Occipital lobe (tissue), 2 donors: ENCODE measurements around the gene IRF3. TPM values are rescaled to one million over a fixed set of nuclear protein-coding genes. Genes with fewer than 3 reads are reported as not detected.
A peak's percentile ranks its signal among the peaks of the same experiment; 100 is the strongest.

ENCODE experiments used
- DNase-seq: peaks from one replicate; lab custom pipeline; 2025; lab: John Stamatoyannopoulos, UW
- total RNA-seq: library from RNA; depleted of rRNA; stranded (reverse); fragments of >200 nt; gene quantifications from one replicate; pipeline ENCODE4 v1.2.3, GENCODE V29; 2014

Gene IRF3
- 8.1 TPM for total RNA-seq

GRCh38 chr19:49665351-49666119 is at the start of gene IRF3, which contains the start of gene BCL2L12:
Gene IRF3, minus strand, starts transcription at chr19:49665857. Its CDS starts 1,019 bp downstream, at chr19:49664838.
Gene BCL2L12, plus strand, starts transcription at chr19:49665933. Its CDS starts 760 bp downstream, at chr19:49666693.
- DNase-seq: peak; percentile 92

GRCh38 chr19:49713236-49713845 is 47.7 kb upstream of the IRF3 start:
- no peak for DNase-seq

- peak; percentile 14 for DNase-seq
These were observed 46.8 kb upstream of the IRF3 start for GRCh38 chr19:49712397-49712859.

GRCh38 chr19:49710372-49710951 is 44.8 kb upstream of the IRF3 start:
- no peak for DNase-seq

- no peak for DNase-seq
These were observed 40.3 kb upstream of the IRF3 start for GRCh38 chr19:49705919-49706318.

- no peak for DNase-seq
These were observed 39.4 kb upstream of the IRF3 start for GRCh38 chr19:49704888-49705642.

GRCh38 chr19:49701271-49701786 is 35.7 kb upstream of the IRF3 start:
- DNase-seq: no peak

GRCh38 chr19:49700563-49700962 is 34.9 kb upstream of the IRF3 start:
- DNase-seq: no peak

- DNase-seq: no peak
These were observed 33.7 kb upstream of the IRF3 start for GRCh38 chr19:49699364-49699763.

- DNase-seq: no peak
These were observed 31.2 kb upstream of the IRF3 start for GRCh38 chr19:49696865-49697264.

GRCh38 chr19:49696115-49696514 is 30.5 kb upstream of the IRF3 start:
- no peak for DNase-seq

GRCh38 chr19:49692147-49692506 is 26.5 kb upstream of the IRF3 start:
- DNase-seq: peak; percentile 4

- DNase-seq: peak; percentile 69
These were observed 25.8 kb upstream of the IRF3 start for GRCh38 chr19:49691243-49692146.

- DNase-seq: peak; percentile 91
These were observed 25.1 kb upstream of the IRF3 start, which contains the start of gene CPT1C for GRCh38 chr19:49690656-49691242. Gene CPT1C, plus strand, starts transcription at chr19:49691116. Its CDS starts 1,137 bp downstream, at chr19:49692253.

- no peak for DNase-seq
These were observed 24.5 kb upstream of the IRF3 start for GRCh38 chr19:49690079-49690655.

- peak; percentile 35 for DNase-seq
These were observed 23.7 kb upstream of the IRF3 start, which contains the start of gene ADM5 for GRCh38 chr19:49689133-49690078. Gene ADM5, plus strand, starts transcription at chr19:49689594. Its CDS starts 244 bp downstream, at chr19:49689838.

- DNase-seq: no peak
These were observed 23.0 kb upstream of the IRF3 start for GRCh38 chr19:49688531-49689132.
